NCI-H526 (cell line): ENCODE results near the gene STX16.

ENCODE experiments used
- DNase-seq, 2 experiments: peaks; one replicate each; lab custom pipeline; 2025; lab: John Stamatoyannopoulos, UW

Gene STX16

DNA sequence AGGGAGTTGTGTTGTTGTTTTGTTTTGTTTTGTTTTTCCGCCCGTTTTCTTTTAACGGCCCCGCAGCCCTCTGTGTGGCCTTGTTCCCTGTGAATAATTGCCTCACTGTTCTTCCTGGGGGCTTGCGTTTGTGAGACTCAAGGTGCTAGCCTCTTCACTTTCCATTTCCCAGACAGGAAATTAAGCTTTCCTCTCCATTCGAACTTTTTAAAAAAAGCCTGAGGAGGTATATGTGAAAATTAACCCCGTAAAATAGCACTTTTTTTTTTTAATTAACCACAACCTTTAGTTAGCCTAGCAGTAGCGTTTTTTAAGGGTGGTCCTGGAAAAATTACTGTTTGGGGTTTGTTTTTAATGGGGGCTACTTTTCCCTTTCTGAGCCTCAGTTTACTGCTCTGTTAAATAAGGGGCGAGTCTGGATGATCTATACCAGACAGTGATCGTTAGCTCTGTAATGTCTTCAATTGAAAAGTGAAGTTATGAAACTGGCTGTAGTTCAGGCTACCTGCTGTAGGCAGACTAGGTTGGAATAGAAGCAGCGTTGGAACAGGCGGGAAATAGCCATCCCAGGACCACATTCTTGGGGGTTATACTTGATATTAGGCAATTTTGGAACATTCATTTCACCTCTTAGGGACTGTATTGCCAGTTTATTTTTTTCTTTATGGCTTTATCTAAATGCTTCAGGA is 1.7 kb downstream of the STX16 start:
- DNase-seq, result peak in 1 of 2 experiments; percentile 80

DNA sequence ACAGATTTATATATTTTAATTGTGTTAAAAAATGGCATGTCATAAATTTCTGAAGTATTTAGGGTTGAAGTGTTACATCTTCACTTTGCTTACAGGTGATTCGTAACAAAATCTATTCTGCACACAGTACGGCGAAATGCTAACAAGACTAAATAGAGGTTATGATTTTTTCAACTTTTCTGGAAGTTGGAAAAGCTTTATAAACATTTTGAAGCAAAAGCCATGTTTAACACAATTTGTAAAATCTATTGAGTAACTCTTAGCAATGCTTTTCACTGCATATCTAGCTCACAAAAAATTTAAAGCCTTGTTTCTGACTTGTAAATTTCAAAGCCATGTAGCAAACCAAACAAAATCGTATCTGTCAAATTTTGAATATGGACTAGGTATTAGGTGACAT is 3.3 kb downstream of the STX16 start:
- DNase-seq, result no peak

- no peak for DNase-seq
These were observed 4.4 kb downstream of the STX16 start for GRCh38 chr20:58655328-58656107.

GRCh38 chr20:58656831-58657230 is 5.7 kb downstream of the STX16 start:
- no peak for DNase-seq

DNA sequence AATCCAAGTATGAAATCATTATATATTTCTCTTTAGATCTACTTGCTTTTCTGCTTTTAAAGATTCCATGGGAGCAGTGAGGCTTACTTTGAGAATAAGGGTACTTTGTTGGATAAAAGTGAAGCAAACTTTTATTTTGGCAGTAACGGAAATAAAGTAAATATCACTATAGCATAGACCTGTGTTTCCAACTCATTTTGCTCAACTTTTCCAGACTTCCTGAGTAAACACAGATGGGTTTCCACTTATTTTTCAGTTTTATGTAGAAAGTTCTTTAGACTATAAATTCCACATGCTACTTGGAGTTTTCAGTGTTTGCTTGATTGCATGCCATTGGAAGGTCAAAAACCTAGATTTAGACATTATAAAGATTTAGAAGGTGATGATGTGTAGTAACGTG is 6.2 kb downstream of the STX16 start:
- DNase-seq, result no peak

GRCh38 chr20:58657986-58658385 is 6.9 kb downstream of the STX16 start:
- no peak for DNase-seq

- no peak for DNase-seq
These were observed 7.7 kb downstream of the STX16 start for GRCh38 chr20:58658760-58659159.

GRCh38 chr20:58659841-58660240 is 8.8 kb downstream of the STX16 start:
- DNase-seq, result peak in 1 of 2 experiments; percentile 55

- no peak for DNase-seq
These were observed 9.9 kb downstream of the STX16 start for GRCh38 chr20:58660855-58661597.

DNA sequence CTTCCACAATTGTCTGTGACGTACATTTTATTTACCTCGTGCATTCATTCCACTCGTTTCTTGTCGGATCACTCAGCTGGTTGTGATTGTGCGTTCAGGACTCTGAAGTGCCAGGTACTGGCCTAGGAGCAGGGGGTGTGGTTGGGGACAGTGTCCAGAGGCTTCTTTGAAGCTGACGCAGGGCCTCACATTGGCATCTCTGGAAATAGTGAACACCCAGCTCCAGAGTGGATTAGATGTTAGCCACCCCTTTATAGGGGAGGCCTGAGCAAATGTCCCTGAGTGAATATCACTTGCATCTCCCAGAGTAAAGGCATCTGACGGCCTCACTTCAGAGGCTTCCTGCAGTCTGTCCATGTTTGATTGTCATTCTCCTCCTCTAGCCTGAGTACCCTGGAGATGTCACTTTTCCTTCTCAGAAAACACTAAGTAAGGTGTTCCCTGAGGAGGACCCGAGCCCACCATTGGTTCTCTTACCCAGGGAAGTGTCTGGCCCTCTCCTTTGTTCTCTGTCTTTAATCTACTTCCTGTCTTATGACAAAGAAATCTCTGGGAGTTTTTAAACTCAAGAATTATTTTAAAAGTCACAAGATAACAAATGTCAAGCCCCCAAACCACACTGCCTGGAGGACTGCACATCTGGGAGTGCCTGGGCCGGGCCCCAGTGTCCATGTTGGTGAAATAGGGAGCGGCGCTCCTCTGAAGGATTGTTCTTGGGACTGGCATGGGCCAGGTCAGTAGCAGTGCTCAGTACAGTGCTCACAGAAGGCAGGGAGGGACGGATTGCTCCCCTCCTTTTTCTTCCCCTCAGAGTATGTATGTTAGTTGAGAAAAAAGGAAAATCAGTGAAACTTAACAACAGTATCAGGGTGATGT is 10.8 kb downstream of the STX16 start:
- DNase-seq, result no peak

- DNase-seq, result no peak
These were observed 13.2 kb downstream of the STX16 start for GRCh38 chr20:58664331-58664730.

GRCh38 chr20:58664883-58665282 is 13.8 kb downstream of the STX16 start:
- no peak for DNase-seq

DNA sequence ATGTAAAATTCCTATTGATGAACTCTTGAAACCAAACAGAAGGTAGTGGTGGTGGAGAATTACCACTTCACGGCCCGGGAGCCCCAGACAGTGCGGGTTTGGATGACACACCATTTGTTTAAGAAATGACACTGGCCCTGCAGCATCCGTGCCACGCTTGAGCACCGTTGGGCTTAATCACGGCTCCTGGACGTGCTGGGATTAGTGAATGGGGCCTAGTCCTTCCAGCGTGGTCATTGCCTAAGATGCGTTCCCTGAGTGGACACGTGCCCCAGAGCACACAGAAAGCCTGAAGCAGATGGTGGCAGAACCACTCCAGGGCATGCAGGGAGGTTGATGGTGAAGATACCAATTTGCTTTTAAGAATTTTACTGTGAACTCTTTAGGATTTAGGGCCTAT is 14.5 kb downstream of the STX16 start:
- DNase-seq, result peak in 1 of 2 experiments; percentile 51

DNA sequence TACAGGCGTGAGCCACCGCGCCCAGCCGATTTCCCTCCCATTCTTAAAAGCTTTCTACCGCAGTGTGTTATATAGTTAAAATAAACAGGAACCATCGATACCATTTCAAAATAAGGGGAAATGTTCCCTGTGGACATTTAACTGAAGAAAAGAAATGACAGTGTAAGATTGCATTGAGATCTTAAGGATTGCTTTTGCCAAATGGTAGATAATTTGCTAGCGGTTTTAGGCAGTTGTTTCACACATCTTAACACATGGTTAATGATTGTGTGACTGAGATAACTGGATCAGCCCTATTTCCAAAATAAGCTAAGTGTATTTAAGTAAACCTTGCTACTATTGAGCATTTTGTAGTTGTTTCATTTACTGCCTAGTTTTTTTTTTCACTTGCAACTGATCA is 15.6 kb downstream of the STX16 start:
- no peak for DNase-seq

GRCh38 chr20:58667975-58668374 is 16.9 kb downstream of the STX16 start:
- DNase-seq, result no peak

DNA sequence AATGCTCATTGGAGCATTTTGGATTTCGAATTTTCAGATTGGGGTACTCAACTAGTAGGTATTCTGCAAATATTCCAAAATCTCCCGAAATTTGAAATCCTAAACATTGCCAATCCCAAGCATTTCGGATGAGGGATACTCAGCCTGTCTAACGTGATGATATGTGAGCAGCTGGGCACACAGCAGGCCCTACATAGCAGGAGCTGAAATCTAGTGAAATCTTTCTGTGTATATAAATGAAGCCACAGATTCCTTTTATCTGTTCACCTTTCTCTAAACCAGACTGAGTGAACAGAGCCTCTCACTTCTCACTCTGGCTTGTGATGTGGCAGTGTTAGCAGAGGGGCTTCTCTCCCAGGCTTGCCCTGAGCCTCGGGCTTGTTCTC is 17.8 kb downstream of the STX16 start:
- DNase-seq, result no peak

DNA sequence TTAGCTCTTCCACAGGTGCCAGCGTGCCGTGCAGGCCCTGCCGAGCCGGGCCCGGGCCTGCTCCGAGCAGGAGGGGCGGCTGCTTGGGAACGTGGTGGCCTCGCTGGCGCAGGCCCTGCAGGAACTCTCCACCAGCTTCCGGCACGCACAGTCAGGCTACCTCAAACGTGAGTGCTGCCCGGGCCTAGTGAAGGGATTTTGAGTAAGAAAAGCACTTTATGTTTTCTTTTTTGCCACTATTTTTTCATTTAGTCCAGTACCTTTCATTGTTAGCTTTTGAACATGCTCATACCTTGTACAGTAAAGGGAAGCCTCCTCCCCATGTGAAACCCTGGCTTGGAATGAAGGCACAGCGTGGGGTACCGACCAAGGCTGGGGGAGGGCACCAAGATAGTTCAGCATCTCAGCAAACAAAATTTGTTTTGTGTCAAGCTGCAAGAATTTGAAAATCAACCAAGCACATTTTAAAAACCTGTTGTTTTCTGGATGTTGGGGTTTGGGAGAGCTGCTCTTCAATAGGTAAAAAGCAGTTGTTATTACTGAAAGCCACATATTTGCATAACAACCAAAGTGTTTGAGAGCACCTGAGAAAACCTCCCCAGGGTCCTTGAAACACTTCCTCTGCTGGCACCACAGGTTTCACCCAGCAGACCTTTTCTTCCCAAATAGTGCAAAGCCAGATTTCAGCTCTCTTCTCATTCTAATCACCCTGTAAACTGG is 18.4 kb downstream of the STX16 start:
- DNase-seq, result peak in 1 of 2 experiments; percentile 67

DNA sequence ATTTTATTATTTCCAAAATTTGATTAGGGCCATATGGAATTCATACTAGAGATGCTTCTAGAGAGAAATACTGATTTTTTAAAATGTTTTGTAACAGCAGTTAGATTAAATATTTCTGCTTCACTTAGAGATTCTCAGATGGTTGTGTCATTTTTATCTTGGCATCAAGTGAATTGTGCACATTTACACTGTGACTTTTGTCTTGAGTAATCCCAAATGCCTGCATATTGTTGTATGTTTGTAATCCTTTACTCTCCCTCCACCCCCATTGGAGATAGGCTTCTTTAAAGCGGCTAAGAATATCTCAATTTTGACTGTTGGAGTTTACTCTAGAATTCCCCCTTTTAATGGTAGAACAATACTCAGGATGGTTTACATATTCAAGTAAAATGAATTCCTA is 19.0 kb downstream of the STX16 start:
- DNase-seq, result no peak

GRCh38 chr20:58670659-58671058 is 19.6 kb downstream of the STX16 start:
- DNase-seq, result no peak

DNA sequence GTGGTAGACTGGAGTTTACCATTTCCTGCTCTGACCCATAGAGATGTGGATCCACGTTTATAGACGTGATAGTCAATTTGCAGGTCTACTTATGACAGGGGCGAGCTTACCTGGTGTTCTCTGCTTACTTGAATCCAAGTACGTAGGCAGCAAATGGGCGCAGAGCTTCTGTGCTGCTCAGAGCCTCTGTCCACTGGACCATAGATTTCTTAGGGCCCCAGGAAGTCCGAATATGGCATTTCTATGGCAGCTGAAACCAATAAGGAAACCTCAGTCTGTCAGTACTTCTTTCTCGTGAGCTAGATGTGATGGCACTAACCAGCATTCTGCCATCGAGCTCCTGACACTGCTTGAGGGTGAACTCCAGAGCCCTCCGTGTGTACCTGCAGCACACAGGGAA is 22.0 kb downstream of the STX16 start:
- DNase-seq, result no peak

GRCh38 chr20:58675146-58675584 is 24.1 kb downstream of the STX16 start:
- DNase-seq, result no peak
